ENCODE measurements around the gene DNAAF9.

Gene DNAAF9

GRCh38 chr20:3360752-3361151 lies 46.7 kb downstream of the DNAAF9 start:
- no peaks in the 10 kb centered on the region for H3K9me3 Mint-ChIP-seq

GRCh38 chr20:3358676-3359340 lies 48.7 kb downstream of the DNAAF9 start:
- Mint-ChIP-seq H3K27me3 (no peaks in the 10 kb centered on the region), H3K9me3 (no peaks in the 10 kb centered on the region), H3K36me3 (peaks cover 3% of the 10 kb centered on the region), H3K27ac (no peak overlapping the region), H3K4me1 (no peaks in the 10 kb centered on the region), H3K4me3 (no peak overlapping the region)

More at GRCh38 chr20:3360752-3361151, 46.7 kb downstream of the DNAAF9 start:
- H3K4me1 Mint-ChIP-seq, result no peaks in the 10 kb centered on the region
- peaks cover 4% of the 10 kb centered on the region for H3K36me3 Mint-ChIP-seq
- no peak overlapping the region for H3K4me3 Mint-ChIP-seq
- no peaks in the 10 kb centered on the region for H3K27me3 Mint-ChIP-seq
- no peak overlapping the region for H3K27ac Mint-ChIP-seq

Data from activated naive CD4-positive, alpha-beta T cell treated with anti-CD3 and anti-CD28 coated beads, Interleukin-2, amount 50 U/mL, for 24 hours (primary cell).